ENCODE measurements around the gene SPATS2. TPM values are rescaled to one million over a fixed set of nuclear protein-coding genes. Genes with fewer than 3 reads are reported as not detected.

The SPATS2 gene
- total and polyA plus RNA-seq, 11 donors = 3.0 to 9.1 (median 5.7) TPM

DNA sequence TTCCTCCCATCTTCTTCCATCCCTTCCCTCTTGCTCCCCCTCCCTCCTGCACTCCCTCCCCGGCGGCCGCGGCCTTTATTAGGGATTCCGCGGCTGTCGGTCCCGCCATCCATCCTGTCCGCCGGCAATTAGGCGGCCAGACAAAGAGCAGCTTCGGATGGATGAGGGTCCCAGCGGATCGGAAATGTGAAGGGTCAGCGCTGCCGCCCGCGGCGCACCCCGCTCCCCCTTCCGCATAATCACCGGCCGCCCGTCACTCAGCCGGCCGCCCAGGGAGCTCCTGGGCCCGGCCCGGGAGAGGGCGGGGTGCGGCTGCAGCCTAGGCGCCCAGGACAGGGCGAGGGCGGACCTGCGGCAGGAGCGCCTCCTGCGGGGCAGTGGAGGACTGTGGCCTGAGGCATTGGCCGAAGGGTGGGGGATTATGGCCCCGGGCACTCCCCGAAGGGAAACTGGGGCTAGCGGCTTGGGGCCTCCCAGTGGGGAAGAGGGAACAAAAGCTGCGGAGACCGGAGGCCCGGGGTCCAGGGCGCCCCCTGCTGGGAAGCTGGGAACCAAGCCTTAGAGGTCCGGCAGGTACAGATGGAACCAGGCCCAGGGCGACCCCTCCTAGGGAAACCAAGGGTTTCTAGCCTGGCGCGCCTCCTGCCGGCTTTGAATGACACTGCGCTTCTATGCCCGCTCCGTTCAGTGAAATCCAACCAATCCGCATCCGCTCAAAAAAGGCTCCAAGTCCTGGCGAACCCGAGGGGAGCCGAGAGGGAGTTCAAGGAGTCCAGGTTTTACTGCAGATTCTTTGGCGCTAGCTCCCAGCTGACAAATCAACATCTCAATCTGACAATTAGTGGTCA lies 25.0 kb upstream of the SPATS2 start:
- intact Hi-C loops (cut with DNase I) = loop anchor here in 2 of 10 donors (5.0 kb wide), 1 partner anchor 55 kb away; no protein-coding TSS in a partner anchor
- TF ChIP-seq POLR2A (IDR thresholded peaks at IDR 0.05) = no peak
- TF ChIP-seq, protein P1, sequence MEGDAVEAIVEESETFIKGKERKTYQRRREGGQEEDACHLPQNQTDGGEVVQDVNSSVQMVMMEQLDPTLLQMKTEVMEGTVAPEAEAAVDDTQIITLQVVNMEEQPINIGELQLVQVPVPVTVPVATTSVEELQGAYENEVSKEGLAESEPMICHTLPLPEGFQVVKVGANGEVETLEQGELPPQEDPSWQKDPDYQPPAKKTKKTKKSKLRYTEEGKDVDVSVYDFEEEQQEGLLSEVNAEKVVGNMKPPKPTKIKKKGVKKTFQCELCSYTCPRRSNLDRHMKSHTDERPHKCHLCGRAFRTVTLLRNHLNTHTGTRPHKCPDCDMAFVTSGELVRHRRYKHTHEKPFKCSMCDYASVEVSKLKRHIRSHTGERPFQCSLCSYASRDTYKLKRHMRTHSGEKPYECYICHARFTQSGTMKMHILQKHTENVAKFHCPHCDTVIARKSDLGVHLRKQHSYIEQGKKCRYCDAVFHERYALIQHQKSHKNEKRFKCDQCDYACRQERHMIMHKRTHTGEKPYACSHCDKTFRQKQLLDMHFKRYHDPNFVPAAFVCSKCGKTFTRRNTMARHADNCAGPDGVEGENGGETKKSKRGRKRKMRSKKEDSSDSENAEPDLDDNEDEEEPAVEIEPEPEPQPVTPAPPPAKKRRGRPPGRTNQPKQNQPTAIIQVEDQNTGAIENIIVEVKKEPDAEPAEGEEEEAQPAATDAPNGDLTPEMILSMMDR (IDR thresholded peaks at IDR 0.05) = peak in 11 of 12 donors; percentile 66 to 91 (median 84)
- Histone ChIP-seq H3K27ac (no peak overlapping the region), H3K4me1 (peaks cover 12 to 53% (median 40%) of the 10 kb centered on the region in 12 donors), H3K27me3 (peaks cover 30 to 86% (median 60%) of the 10 kb centered on the region in 9 donors), H3K9me3 (no peaks in the 10 kb centered on the region), H3K36me3 (no peaks in the 10 kb centered on the region), H3K4me3 (peak overlapping the region; percentile 4 to 62 (median 51))
- WGBS, 4 donors = 1 to 2% (median 1%) methylated on average over 31 to 58 of the region's 58 CpGs
- ATAC-seq = peak; percentile 20 to 69 (median 59)
- DNase-seq = peak; percentile 62 to 88 (median 75)

DNA sequence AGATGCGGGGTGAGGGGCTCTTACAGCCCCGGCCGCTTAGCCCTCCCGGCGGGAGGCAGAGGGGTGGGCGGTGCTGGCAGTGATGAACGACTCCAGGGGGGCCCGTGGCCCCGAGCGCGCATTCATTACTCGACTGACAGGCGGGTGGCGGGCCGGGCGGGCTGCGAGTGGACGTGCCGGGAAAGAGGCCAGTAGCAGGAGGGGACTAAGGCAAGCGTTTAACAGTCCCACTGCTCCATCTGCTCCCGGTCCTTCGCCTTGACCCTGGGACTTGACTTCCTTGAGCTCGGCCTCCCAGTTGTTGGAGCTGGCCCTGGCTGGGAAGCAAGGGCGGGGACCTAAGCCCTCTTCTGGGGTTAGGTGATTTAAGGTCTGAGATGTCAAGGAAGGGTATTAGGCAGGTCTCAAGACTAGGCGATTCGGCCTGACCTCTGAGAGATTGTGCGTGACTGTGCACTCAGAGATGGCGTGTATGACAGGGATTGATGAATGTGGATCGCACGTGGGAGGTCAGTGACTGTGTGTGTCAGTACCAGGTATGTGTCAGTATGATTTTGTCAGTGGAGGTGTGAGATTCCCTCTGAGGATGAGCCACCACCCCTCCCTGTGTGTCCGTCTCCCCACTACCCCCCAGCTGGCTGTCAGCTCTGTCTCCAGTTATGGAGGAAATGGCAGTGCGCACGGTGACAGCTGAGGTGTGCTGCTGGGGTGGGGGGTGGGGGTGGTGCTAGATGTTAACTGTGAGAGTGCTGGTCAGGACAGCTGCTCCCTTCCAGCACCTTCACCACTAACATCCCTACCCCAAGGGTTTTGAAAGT lies 24.1 kb upstream of the SPATS2 start:
- peaks cover 28 to 88% (median 57%) of the 10 kb centered on the region in 9 donors for H3K27me3 ChIP-seq
- intact Hi-C loops (cut with DNase I) = loop anchor here in 2 of 10 donors (5.0 kb wide), 1 partner anchor 56 kb away; no protein-coding TSS in a partner anchor
- no peaks in the 10 kb centered on the region for H3K9me3 ChIP-seq
- peak overlapping the region in 11 of 12 donors; percentile 4 to 62 (median 53) for H3K4me3 ChIP-seq
- no peaks in the 10 kb centered on the region for H3K36me3 ChIP-seq
- DNase-seq (peak in 1 of 5 donors; percentile 41), ATAC-seq (no peak)
- H3K27ac ChIP-seq = no peak overlapping the region
- WGBS, 4 donors = 4 to 10% (median 5%) methylated on average over 23 to 33 of the region's 33 CpGs
- H3K4me1 ChIP-seq = peaks cover 12 to 59% (median 47%) of the 10 kb centered on the region in 12 donors
- TF ChIP-seq POLR2A (IDR thresholded peaks at IDR 0.05) = no peak
- TF ChIP-seq, protein P1 (IDR thresholded peaks at IDR 0.05) = no peak

DNA sequence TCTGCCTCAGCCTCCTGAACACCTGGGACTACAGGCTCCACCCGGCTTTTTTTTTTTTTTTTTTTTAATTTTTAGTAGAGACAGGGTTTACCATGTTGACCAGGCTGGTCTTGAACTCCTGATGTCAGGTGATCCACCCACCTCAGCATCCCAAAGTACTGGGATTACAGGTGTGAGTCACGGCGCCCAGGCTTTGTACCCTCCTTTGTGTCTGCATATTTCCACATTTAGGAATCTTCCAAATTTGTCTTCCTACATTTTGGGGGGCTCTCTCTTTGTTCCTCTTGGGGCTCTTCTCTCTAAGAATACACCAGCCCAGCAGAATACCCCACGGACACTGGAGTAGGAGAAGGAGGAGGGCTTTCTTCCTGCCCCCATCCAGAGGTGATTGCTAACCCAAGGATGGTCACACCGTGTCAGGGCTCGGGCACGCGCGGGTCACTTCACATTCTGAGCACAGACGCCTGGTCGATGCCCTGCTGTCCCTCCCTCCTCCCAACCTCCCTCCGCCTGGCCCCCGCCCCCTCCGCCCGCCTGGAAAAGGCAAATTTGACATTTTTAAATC lies 22.7 kb upstream of the SPATS2 start:
- Histone ChIP-seq H3K36me3 (no peaks in the 10 kb centered on the region), H3K4me3 (peak overlapping the region in 7 of 12 donors; percentile 21 to 57 (median 42)), H3K4me1 (peaks cover 12 to 60% (median 50%) of the 10 kb centered on the region in 12 donors), H3K27me3 (peaks cover 28 to 87% (median 57%) of the 10 kb centered on the region in 9 donors), H3K9me3 (no peaks in the 10 kb centered on the region), H3K27ac (no peak overlapping the region)
- 23 to 33% (median 27%) methylated on average over 15 of the region's 15 CpGs for WGBS, 4 donors
- ATAC-seq = no peak
- TF ChIP-seq, protein P1 (IDR thresholded peaks at IDR 0.05) = no peak
- no peak for TF ChIP-seq POLR2A (IDR thresholded peaks at IDR 0.05)
- intact Hi-C loops (cut with DNase I) = loop anchor here in 3 of 10 donors (5.0 kb wide), 1 partner anchor 57 kb away; no protein-coding TSS in a partner anchor
- DNase-seq = no peak

All from heart left ventricle (tissue), 16 donors.